Transverse colon (tissue), 4 donors: ENCODE results near the gene PLPP1. TPM values are rescaled to one million over a fixed set of nuclear protein-coding genes. Genes with fewer than 3 reads are reported as not detected.

ENCODE experiments used
- DNase-seq: peaks from one replicate; pipeline ENCODE4 v3.0.0-alpha.2; 2019
- H3K27ac ChIP-seq, 4 donors: fragments of 200-600 bp; sonication (generic); 2 replicates each; pipeline ENCODE4 v1.5.1; 2016 to 2018; ENCODE audit warnings: inconsistent platforms in 4 of 4
- H3K27me3 ChIP-seq: fragments of 200-600 bp; sonication (generic); 2 replicates; pipeline ENCODE4 v1.5.1; 2017; ENCODE audit warnings: inconsistent platforms
- H3K36me3 ChIP-seq, 4 donors: fragments of 200-600 bp; sonication (generic); 2 replicates each; pipeline ENCODE4 v1.5.1; 2017 to 2019; ENCODE audit warnings: inconsistent platforms in 4 of 4
- H3K4me1 ChIP-seq, 4 donors: fragments of 200-600 bp; sonication (generic); 2 replicates each; pipeline ENCODE4 v1.5.1; 2017 to 2020; ENCODE audit warnings: inconsistent platforms in 4 of 4
- H3K4me3 ChIP-seq, 4 donors: fragments of 200-600 bp; sonication (generic); 1 replicate in 1 of 4; 2 replicates in 3 of 4; pipeline versions ENCODE4 v1.5.1 to v1.6.1; 2017 to 2019; ENCODE audit warnings: inconsistent platforms in 4 of 4
- H3K9me3 ChIP-seq, 2 donors: fragments of 200-600 bp; sonication (generic); 2 replicates each; pipeline ENCODE4 v1.5.1; 2017 to 2019; ENCODE audit warnings: inconsistent platforms in 2 of 2
- CTCF ChIP-seq, 5 experiments: fragments of 200-600 bp in 3 of 5; fragments of 450-650 bp in 2 of 5; sonication (generic) in 3 of 5; IDR thresholded peaks; 1 replicate in 2 of 5; 2 replicates in 3 of 5; pipeline ENCODE4 v1.5.1; 2016 to 2017; ENCODE audit warnings: antibody characterized with exemption in 5 of 5, inconsistent platforms in 3 of 5, mild to moderate bottlenecking in 2 of 5, moderate library complexity in 1 of 5
- EP300 ChIP-seq: sonication (generic); formaldehyde crosslinking; IDR thresholded peaks from one replicate; pipeline ENCODE4 v1.6.1; 2017; ENCODE audit warnings: antibody characterized with exemption, low read depth
- POLR2A ChIP-seq: fragments of 450-650 bp; IDR thresholded peaks from one replicate; pipeline ENCODE4 v1.6.1; 2016; ENCODE audit warnings: antibody characterized with exemption, mild to moderate bottlenecking, moderate library complexity
- POLR2AphosphoS5 ChIP-seq, 3 donors: sonication (generic); formaldehyde crosslinking; IDR thresholded peaks; one replicate each; pipeline ENCODE4 v1.6.1; 2016; ENCODE audit warnings: antibody characterized with exemption in 3 of 3
- WGBS, 2 donors: methylation state at CpG; one replicate each; pipeline ENCODE4 v1.1.5; 2018; ENCODE audit warnings: low coverage in 1 of 2; 5-methylcytosine and 5-hydroxymethylcytosine counted together
- in situ Hi-C, 4 donors: fragments of 200-750 bp; cut with MboI; loops; one replicate each; pipeline versions ENCODE4 v1.15.0 to v1.15.1; 2017; ENCODE audit warnings: low sequenced_read_pairs in 3 of 4, low pct_ligation_motif_present in 1 of 4, low pct_unique_long_range_greater_than_20kb in 1 of 4
- intact Hi-C: fragments of 100-400 bp; cut with DNase I; formaldehyde crosslinking; loops from one replicate; pipeline ENCODE4 v1.15.1; 2023; ENCODE audit warnings: low total_unique reads
- total RNA-seq, 4 donors: library from RNA; depleted of rRNA; stranded (reverse); fragments of >200 nt; gene quantifications; one replicate each; pipeline ENCODE4 v1.1.0, GENCODE V29; 2016

PLPP1 gene
- total RNA-seq, 4 donors from 2014 or later, result 222 to 335 (median 288) TPM

GRCh38 chr5:55497712-55498111 is 37.1 kb downstream of the PLPP1 start:
- DNase-seq, result no peak
- no peaks in the 10 kb centered on the region for H3K27me3 ChIP-seq
- no peaks in the 10 kb centered on the region for H3K9me3 ChIP-seq
- no peaks in the 10 kb centered on the region for H3K36me3 ChIP-seq
- no peak overlapping the region for H3K4me3 ChIP-seq
- in situ Hi-C loops, result no loop called here
- H3K27ac ChIP-seq, result peak overlapping the region in 2 of 4 donors; percentile 9 to 27
- TF ChIP-seq POLR2A, result no peak
- TF ChIP-seq CTCF (IDR thresholded peaks at IDR 0.05), result no peak
- no peak for TF ChIP-seq POLR2AphosphoS5 (IDR thresholded peaks at IDR 0.05)
- TF ChIP-seq EP300, result no peak
- H3K4me1 ChIP-seq, result peaks cover 20 to 58% (median 32%) of the 10 kb centered on the region in 4 donors
- intact Hi-C loops, result no loop called here

- DNase-seq, result no peak
- in situ Hi-C loops (no loop called here), intact Hi-C loops (no loop called here)
- no peak for TF ChIP-seq POLR2AphosphoS5 (IDR thresholded peaks at IDR 0.05)
- no peak for TF ChIP-seq EP300
- no peak for TF ChIP-seq POLR2A
- no peak for TF ChIP-seq CTCF (IDR thresholded peaks at IDR 0.05)
- Histone ChIP-seq H3K9me3 (no peaks in the 10 kb centered on the region), H3K4me1 (peaks cover 25 to 57% (median 38%) of the 10 kb centered on the region in 4 donors), H3K27ac (no peak overlapping the region), H3K36me3 (no peaks in the 10 kb centered on the region), H3K27me3 (no peaks in the 10 kb centered on the region), H3K4me3 (no peak overlapping the region)
- WGBS, 2 donors, result 93 to 100% methylated on average over 1 of the region's 1 CpG
Measured at GRCh38 chr5:55495216-55495615, 39.5 kb downstream of the PLPP1 start.

GRCh38 chr5:55492449-55492848 is 42.3 kb downstream of the PLPP1 start:
- 61% methylated on average over 2 of the region's 2 CpGs; no CpG with 5 or more reads in 1 of the 2 donors for WGBS, 2 donors
- in situ Hi-C loops (no loop called here), intact Hi-C loops (no loop called here)
- Histone ChIP-seq H3K9me3 (no peaks in the 10 kb centered on the region), H3K27me3 (no peaks in the 10 kb centered on the region), H3K36me3 (no peaks in the 10 kb centered on the region), H3K27ac (no peak overlapping the region), H3K4me1 (peaks cover 9 to 34% (median 19%) of the 10 kb centered on the region in 4 donors), H3K4me3 (no peak overlapping the region)
- TF ChIP-seq POLR2A (no peak), EP300 (no peak)
- DNase-seq, result no peak

- WGBS, 2 donors, result 60 to 84% methylated on average over 3 of the region's 3 CpGs
- Histone ChIP-seq H3K27ac (no peak overlapping the region), H3K4me3 (no peak overlapping the region), H3K36me3 (peaks cover 0 to 8% (median 0%) of the 10 kb centered on the region in 4 donors), H3K27me3 (no peaks in the 10 kb centered on the region), H3K4me1 (peaks cover 0 to 5% (median 4%) of the 10 kb centered on the region in 4 donors), H3K9me3 (no peaks in the 10 kb centered on the region)
- intact Hi-C loops, result no loop called here
- TF ChIP-seq POLR2A, result no peak
- no peak for TF ChIP-seq POLR2AphosphoS5 (IDR thresholded peaks at IDR 0.05)
- TF ChIP-seq CTCF (IDR thresholded peaks at IDR 0.05), result no peak
- no peak for TF ChIP-seq EP300
- DNase-seq, result no peak
- in situ Hi-C loops, result no loop called here
Measured at GRCh38 chr5:55485073-55485472, 49.7 kb downstream of the PLPP1 start.

GRCh38 chr5:55484531-55484930 is 50.2 kb downstream of the PLPP1 start:
- Histone ChIP-seq H3K36me3 (peaks cover 0 to 8% (median 0%) of the 10 kb centered on the region in 4 donors), H3K4me1 (peaks cover 0 to 5% (median 4%) of the 10 kb centered on the region in 4 donors), H3K9me3 (no peaks in the 10 kb centered on the region), H3K4me3 (no peak overlapping the region), H3K27me3 (no peaks in the 10 kb centered on the region), H3K27ac (no peak overlapping the region)
- 83 to 100% methylated on average over 1 of the region's 1 CpG for WGBS, 2 donors
- in situ Hi-C loops, result no loop called here
- no peak for TF ChIP-seq POLR2A
- no peak for TF ChIP-seq EP300
- DNase-seq, result no peak
- intact Hi-C loops, result no loop called here
